Endothelial cell of umbilical vein (primary cell): Measurements from ENCODE around the gene CHMP1A. TPM values are rescaled to one million over a fixed set of nuclear protein-coding genes. Genes with fewer than 3 reads are reported as not detected.

ENCODE experiments used
- BruUV-seq: library from RNA; stranded (reverse); fragments of 400-500 nt; replicated peaks from 2 replicates; lab custom pipeline; 2021; lab: Mats Ljungman, UMichigan
- CTCF ChIA-PET: fragments of 300-600, 350-600 bp; sonication (Branson Sonifier 250); formaldehyde crosslinking; loops from one replicate; lab custom pipeline; 2021; ENCODE audit warnings: antibody characterized with exemption, inconsistent platforms; lab: Charles Lee
- POLR2A ChIA-PET: fragments of 300-600, 350-600 bp; sonication (Branson Sonifier 250); formaldehyde crosslinking; loops from one replicate; lab custom pipeline; 2021; ENCODE audit warnings: antibody characterized with exemption, inconsistent platforms; lab: Charles Lee
- DNase-seq: peaks from one replicate; pipeline ENCODE4 v3.0.0-alpha.2; 2011; ENCODE audit warnings: low read depth, low spot score
- FAIRE-seq: peaks from 2 replicates; lab custom pipeline; 2011; peaks lifted over from hg19 to GRCh38; lab: Jason Lieb, UNC
- H2AFZ ChIP-seq: 2 replicates; pipeline ENCODE4 v1.6.0; 2012; ENCODE audit warnings: low read depth, low read length, control low read depth, inconsistent platforms
- H3K27ac ChIP-seq: 2 replicates; pipeline ENCODE4 v1.5.1; 2011; ENCODE audit warnings: low read depth, mild to moderate bottlenecking, control low read depth, low read length, moderate library complexity; ENCODE audit not compliant: insufficient read depth
- H3K27me3 ChIP-seq, 2 experiments: 2 replicates each; pipeline versions ENCODE4 v1.6.0 to v1.6.1; 2011; ENCODE audit warnings: low read length in 2 of 2, mixed read lengths in 1 of 2; ENCODE audit not compliant: control insufficient read depth in 2 of 2, insufficient read depth in 2 of 2
- H3K36me3 ChIP-seq, 2 experiments: 2 replicates in 1 of 2; 3 replicates in 1 of 2; pipeline ENCODE4 v1.5.1; 2011; ENCODE audit warnings: low read length in 2 of 2, mild to moderate bottlenecking in 1 of 2, moderate library complexity in 1 of 2; ENCODE audit not compliant: control insufficient read depth in 2 of 2, insufficient read depth in 2 of 2; ENCODE audit errors: extremely low read depth in 1 of 2
- H3K4me1 ChIP-seq: 3 replicates; pipeline ENCODE4 v1.5.1; 2011; ENCODE audit warnings: mild to moderate bottlenecking, low read length; ENCODE audit not compliant: control insufficient read depth, insufficient read depth; ENCODE audit errors: extremely low read depth
- H3K4me2 ChIP-seq: 2 replicates; pipeline ENCODE4 v1.6.1; 2011; ENCODE audit warnings: low read length, control low read depth, mixed read lengths; ENCODE audit not compliant: insufficient read depth
- H3K4me3 ChIP-seq, 3 experiments: fragments of 200-600 bp in 1 of 3; sonication (generic), shearing (Covaris generic) in 1 of 3; replicated peaks in 1 of 3; 2 replicates each; pipeline ENCODE4 v1.5.1; 2011 to 2016; ENCODE audit warnings: control low read depth in 3 of 3, low read length in 3 of 3, mild to moderate bottlenecking in 2 of 3, inconsistent platforms in 1 of 3, low read depth in 1 of 3, moderate library complexity in 1 of 3; ENCODE audit not compliant: insufficient read depth in 1 of 3
- H3K79me2 ChIP-seq: 2 replicates; pipeline ENCODE4 v1.6.0; 2012; ENCODE audit warnings: low read length, inconsistent platforms; ENCODE audit not compliant: control insufficient read depth, insufficient read depth
- H3K9ac ChIP-seq: replicated peaks from 2 replicates; pipeline ENCODE3; 2011; ENCODE audit warnings: low read length, control low read depth; ENCODE audit not compliant: insufficient read depth; ENCODE audit errors: extremely low read depth
- H3K9me1 ChIP-seq: replicated peaks from 3 replicates; pipeline ENCODE4 v1.6.0; 2011; ENCODE audit warnings: mild to moderate bottlenecking, low read length; ENCODE audit not compliant: control insufficient read depth, insufficient read depth; ENCODE audit errors: extremely low read depth
- H3K9me3 ChIP-seq: replicated peaks from 2 replicates; pipeline ENCODE4 v1.5.1; 2012; ENCODE audit warnings: low read length, inconsistent platforms; ENCODE audit not compliant: control insufficient read depth, insufficient read depth
- H4K20me1 ChIP-seq: replicated peaks from 2 replicates; pipeline ENCODE3; 2011; ENCODE audit warnings: mild to moderate bottlenecking, low read length; ENCODE audit not compliant: control insufficient read depth, insufficient read depth; ENCODE audit errors: extremely low read depth
- CTCF ChIP-seq, 2 donors: IDR thresholded peaks; 1 replicate in 1 of 2; 2 replicates in 1 of 2; pipeline ENCODE4 v1.5.1; 2011; ENCODE audit warnings: low read length in 2 of 2, mild to moderate bottlenecking in 2 of 2, moderate library complexity in 2 of 2, control low read depth in 1 of 2, inconsistent platforms in 1 of 2, low read depth in 1 of 2; ENCODE audit not compliant: insufficient read depth in 1 of 2; ENCODE audit errors: extremely low read depth in 1 of 2
- EZH2 ChIP-seq: IDR thresholded peaks from 2 replicates; pipeline ENCODE4 v1.6.1; 2012; ENCODE audit warnings: borderline replicate concordance, low read depth, mild to moderate bottlenecking, moderate library complexity, low read length, inconsistent platforms; ENCODE audit not compliant: severe bottlenecking
- FOS ChIP-seq: IDR thresholded peaks from 2 replicates; pipeline ENCODE4 v1.6.1; 2011; ENCODE audit warnings: mild to moderate bottlenecking, low read length, moderate library complexity, borderline replicate concordance; ENCODE audit not compliant: insufficient read depth
- GATA2 ChIP-seq: IDR thresholded peaks from 2 replicates; pipeline ENCODE4 v1.7.0; 2011; ENCODE audit warnings: low read depth, mild to moderate bottlenecking, moderate library complexity, mixed read lengths, low read length; ENCODE audit not compliant: insufficient read length, insufficient read depth
- JUN ChIP-seq: IDR thresholded peaks from 2 replicates; pipeline ENCODE4 v1.6.1; 2011; ENCODE audit warnings: borderline replicate concordance, low read depth; ENCODE audit not compliant: insufficient read length, insufficient read depth
- MAX ChIP-seq: IDR thresholded peaks from 2 replicates; pipeline ENCODE4 v1.6.1; 2011; ENCODE audit not compliant: insufficient read depth, insufficient read length
- MYC ChIP-seq: IDR thresholded peaks from one replicate; pipeline ENCODE4 v1.6.1; 2011; ENCODE audit warnings: mild to moderate bottlenecking, low read depth, low read length
- POLR2A ChIP-seq: IDR thresholded peaks from 2 replicates; pipeline ENCODE4 v1.6.1; 2012; ENCODE audit warnings: low read depth, mild to moderate bottlenecking, control low read depth, low read length
- POLR2AphosphoS5 ChIP-seq: IDR thresholded peaks from 2 replicates; pipeline ENCODE4 v1.6.1; 2012; ENCODE audit warnings: low read depth, mild to moderate bottlenecking, control low read depth, low read length, moderate library complexity; ENCODE audit not compliant: insufficient read depth
- dilution Hi-C: fragments of 300-500 bp; cut with MboI; formaldehyde crosslinking; loops from one replicate; pipeline ENCODE4 v1.15.0; 2019; ENCODE audit warnings: low sequenced_read_pairs; ENCODE audit not compliant: extremely low pct_ligation_motif_present
- intact Hi-C: fragments of 100-400 bp; cut with micrococcal nuclease; formaldehyde crosslinking; loops from one replicate; pipeline ENCODE4 v1.10.0; 2022
- polyA plus RNA-seq, 4 experiments: library from polyadenylated mRNA; depleted of rRNA in 3 of 4; stranded (reverse) in 3 of 4; unstranded in 1 of 4; fragments of >200 nt; gene quantifications; 2 replicates each; pipeline versions ENCODE4 v1.2.1 to v1.2.3, GENCODE V29; 2011 to 2012; ENCODE audit warnings: missing spikeins in 1 of 4
- total RNA-seq: library from RNA; stranded (reverse); gene quantifications from 2 replicates; pipeline ENCODE4 v1.2.3, GENCODE V29; 2021

Gene CHMP1A
- total and polyA plus RNA-seq, 2 donors (not counting 3 experiments of a cell fraction or from before 2014, with no cell fraction given): 83.9 to 101 TPM

GRCh38 chr16:89624777-89625761 lies 32.4 kb downstream of the CHMP1A start:
- no peaks in the 10 kb centered on the region for H3K36me3 ChIP-seq
- no peaks in the 10 kb centered on the region for H3K9me1 ChIP-seq
- H3K4me1 ChIP-seq: peaks cover 12% of the 10 kb centered on the region
- FAIRE-seq (no peak), DNase-seq (no peak)
- no peaks in the 10 kb centered on the region for H3K79me2 ChIP-seq
- dilution Hi-C loops: no loop called here
- H3K4me3 ChIP-seq: no peak overlapping the region
- no peak overlapping the region for H3K4me2 ChIP-seq
- no peak overlapping the region for H3K9ac ChIP-seq
- ChIA-PET CTCF (no interaction called here), POLR2A (no interaction called here)
- no peak overlapping the region for H2AFZ ChIP-seq
- H3K27ac ChIP-seq: no peak overlapping the region
- BruUV-seq: no TSS peak
- no peaks in the 10 kb centered on the region for H3K9me3 ChIP-seq
- intact Hi-C loops: loop anchor here (5.0 kb wide), 1 partner anchor 43 kb away; no protein-coding TSS in a partner anchor
- no peaks in the 10 kb centered on the region for H4K20me1 ChIP-seq
- no peak for TF ChIP-seq MYC
- TF ChIP-seq GATA2: no peak
- no peak for TF ChIP-seq CTCF (IDR thresholded peaks at IDR 0.05; ENCODE audit: extremely low read depth in 1 of 2, insufficient read depth in 1 of 2, low read depth in 1 of 2, low read length in 2 of 2)
- no peak for TF ChIP-seq EZH2
- TF ChIP-seq MAX: no peak
- TF ChIP-seq POLR2A: no peak
- TF ChIP-seq JUN: no peak
- no peak for TF ChIP-seq FOS
- TF ChIP-seq POLR2AphosphoS5: no peak
- H3K27me3 ChIP-seq: peaks cover 0 to 8% of the 10 kb centered on the region in 2 experiments
